ENCODE results near the gene DENND1A.

Gene DENND1A

GRCh38 chr9:123807251-123807650 lies 122.7 kb downstream of the DENND1A start:
- no peaks in the 10 kb centered on the region for H3K9me3 Mint-ChIP-seq
- DNase-seq: no peak
- no peak overlapping the region for H3K4me3 Mint-ChIP-seq
- no peaks in the 10 kb centered on the region for H3K4me1 Mint-ChIP-seq
- no peak for TF ChIP-seq CTCF (IDR thresholded peaks at IDR 0.05)
- H3K36me3 Mint-ChIP-seq (ENCODE audit: low read depth): peaks cover 4% of the 10 kb centered on the region
- H3K27ac Mint-ChIP-seq: no peak overlapping the region
- H3K27me3 Mint-ChIP-seq (ENCODE audit: low read depth, poor library complexity): peaks cover 5% of the 10 kb centered on the region

- Mint-ChIP-seq H3K4me1 (no peaks in the 10 kb centered on the region), H3K9me3 (no peaks in the 10 kb centered on the region), H3K27me3 (ENCODE audit: low read depth, poor library complexity) (peaks cover 5% of the 10 kb centered on the region), H3K36me3 (ENCODE audit: low read depth) (peaks cover 4% of the 10 kb centered on the region), H3K4me3 (no peak overlapping the region), H3K27ac (no peak overlapping the region)
- no peak for TF ChIP-seq CTCF (IDR thresholded peaks at IDR 0.05)
- DNase-seq: no peak
These were observed 123.1 kb downstream of the DENND1A start for GRCh38 chr9:123806829-123807228.

GRCh38 chr9:123798195-123798594 lies 131.7 kb downstream of the DENND1A start:
- H3K4me3 Mint-ChIP-seq: no peak overlapping the region
- no peak for TF ChIP-seq CTCF (IDR thresholded peaks at IDR 0.05)
- no peak for DNase-seq
- H3K9me3 Mint-ChIP-seq: no peaks in the 10 kb centered on the region
- no peak overlapping the region for H3K27ac Mint-ChIP-seq
- H3K27me3 Mint-ChIP-seq (ENCODE audit: low read depth, poor library complexity): no peaks in the 10 kb centered on the region
- H3K36me3 Mint-ChIP-seq (ENCODE audit: low read depth): no peaks in the 10 kb centered on the region
- H3K4me1 Mint-ChIP-seq: no peaks in the 10 kb centered on the region

GRCh38 chr9:123796618-123797484 lies 133.1 kb downstream of the DENND1A start:
- TF ChIP-seq CTCF (IDR thresholded peaks at IDR 0.05): no peak
- no peak for DNase-seq
- no peak overlapping the region for H3K4me3 Mint-ChIP-seq
- no peaks in the 10 kb centered on the region for H3K9me3 Mint-ChIP-seq
- H3K4me1 Mint-ChIP-seq: no peaks in the 10 kb centered on the region
- H3K36me3 Mint-ChIP-seq (ENCODE audit: low read depth): peaks cover 4% of the 10 kb centered on the region
- H3K27ac Mint-ChIP-seq: no peak overlapping the region
- peaks cover 3% of the 10 kb centered on the region for H3K27me3 Mint-ChIP-seq (ENCODE audit: low read depth, poor library complexity)

GRCh38 chr9:123796094-123796493 lies 133.8 kb downstream of the DENND1A start:
- H3K27me3 Mint-ChIP-seq (ENCODE audit: low read depth, poor library complexity): peaks cover 4% of the 10 kb centered on the region
- no peak for DNase-seq
- H3K27ac Mint-ChIP-seq: no peak overlapping the region
- no peaks in the 10 kb centered on the region for H3K9me3 Mint-ChIP-seq
- TF ChIP-seq CTCF (IDR thresholded peaks at IDR 0.05): no peak
- no peaks in the 10 kb centered on the region for H3K4me1 Mint-ChIP-seq
- H3K36me3 Mint-ChIP-seq (ENCODE audit: low read depth): peaks cover 5% of the 10 kb centered on the region
- no peak overlapping the region for H3K4me3 Mint-ChIP-seq

- Mint-ChIP-seq H3K36me3 (ENCODE audit: low read depth) (peaks cover 5% of the 10 kb centered on the region), H3K9me3 (no peaks in the 10 kb centered on the region), H3K4me1 (no peaks in the 10 kb centered on the region), H3K27me3 (ENCODE audit: low read depth, poor library complexity) (peaks cover 4% of the 10 kb centered on the region), H3K4me3 (no peak overlapping the region), H3K27ac (no peak overlapping the region)
- TF ChIP-seq CTCF (IDR thresholded peaks at IDR 0.05): no peak
- DNase-seq: no peak
These were observed 134.6 kb downstream of the DENND1A start for GRCh38 chr9:123795336-123795735.
